IMR-90 (cell line): Measurements from ENCODE around the gene MRPL28. TPM values are rescaled to one million over a fixed set of nuclear protein-coding genes. Genes with fewer than 3 reads are reported as not detected.

Experiments
- ATAC-seq: fragments of 200-7000 bp; cut with Tn5 transposase; 2 replicates; pipeline ENCODE4 v1.9.1; 2020; ENCODE audit warnings: low read depth, mild to moderate bottlenecking, moderate library complexity
- BruUV-seq: library from RNA; stranded (reverse); fragments of 400-500 nt; replicated peaks from 2 replicates; lab custom pipeline; 2021; lab: Mats Ljungman, UMichigan
- CTCF ChIA-PET: fragments of 300-600 bp; formaldehyde crosslinking; extraction: SDS; loops from one replicate; lab custom pipeline; 2021; ENCODE audit warnings: antibody characterized with exemption; lab: Yijun Ruan, JAX
- POLR2A ChIA-PET: fragments of 300-600 bp; sonication (Branson Sonifier 250); formaldehyde crosslinking; loops from one replicate; lab custom pipeline; 2022; ENCODE audit warnings: antibody characterized with exemption; ENCODE audit not compliant: unreplicated experiment; lab: Charles Lee
- DNase-seq: peaks from one replicate; pipeline ENCODE4 v3.0.0; 2013
- H2AFZ ChIP-seq: replicated peaks from 2 replicates; pipeline ENCODE3; 2013; ENCODE audit warnings: low read length, mild to moderate bottlenecking; ENCODE audit not compliant: poor library complexity
- H2AK5ac ChIP-seq: 2 replicates; pipeline ENCODE4 v1.6.1; 2013; ENCODE audit warnings: low read depth, low read length, inconsistent platforms
- H2AK9ac ChIP-seq: replicated peaks from 2 replicates; pipeline ENCODE3; 2013; ENCODE audit warnings: mild to moderate bottlenecking, low read depth, low read length, moderate library complexity; ENCODE audit not compliant: poor library complexity
- H2BK120ac ChIP-seq: 2 replicates; pipeline ENCODE4 v1.6.1; 2013; ENCODE audit warnings: low read depth, low read length, inconsistent platforms
- H2BK15ac ChIP-seq: 3 replicates; pipeline ENCODE4 v1.6.1; 2013; ENCODE audit warnings: low read depth, low read length, inconsistent platforms
- H2BK20ac ChIP-seq: 2 replicates; pipeline ENCODE4 v1.6.1; 2013; ENCODE audit warnings: low read depth, mild to moderate bottlenecking, inconsistent platforms, low read length, moderate library complexity
- H2BK5ac ChIP-seq: 2 replicates; pipeline ENCODE4 v1.6.1; 2013; ENCODE audit warnings: mild to moderate bottlenecking, low read depth, low read length, inconsistent platforms; ENCODE audit not compliant: poor library complexity, severe bottlenecking
- H3K14ac ChIP-seq: replicated peaks from 2 replicates; pipeline ENCODE4 v1.6.1; 2013; ENCODE audit warnings: low read depth, low read length, inconsistent platforms
- H3K18ac ChIP-seq: 2 replicates; pipeline ENCODE4 v1.6.1; 2013; ENCODE audit warnings: low read depth, low read length, control low read depth
- H3K23ac ChIP-seq: 2 replicates; pipeline ENCODE4 v1.6.1; 2013; ENCODE audit warnings: low read depth, low read length, inconsistent platforms
- H3K27ac ChIP-seq: 2 replicates; pipeline ENCODE4 v1.5.1; 2013; ENCODE audit warnings: mild to moderate bottlenecking, control low read depth, low read length; ENCODE audit not compliant: insufficient read depth
- H3K27me3 ChIP-seq: 2 replicates; pipeline ENCODE4 v1.6.1; 2013; ENCODE audit warnings: low read length; ENCODE audit not compliant: control insufficient read depth, insufficient read depth
- H3K36me3 ChIP-seq: 2 replicates; pipeline ENCODE4 v1.6.1; 2013; ENCODE audit warnings: low read length, mixed read lengths; ENCODE audit not compliant: control insufficient read depth, insufficient read depth
- H3K4ac ChIP-seq: 2 replicates; pipeline ENCODE4 v1.6.1; 2013; ENCODE audit warnings: low read depth, low read length, inconsistent platforms
- H3K4me1 ChIP-seq: 2 replicates; pipeline ENCODE4 v1.6.1; 2013; ENCODE audit warnings: low read length, mixed read lengths; ENCODE audit not compliant: control insufficient read depth, insufficient read depth
- H3K4me2 ChIP-seq: 2 replicates; pipeline ENCODE4 v1.6.1; 2013; ENCODE audit warnings: low read depth, mild to moderate bottlenecking, control low read depth, low read length, moderate library complexity
- H3K4me3 ChIP-seq: 2 replicates; pipeline ENCODE4 v1.5.1; 2013; ENCODE audit warnings: low read depth, mild to moderate bottlenecking, control low read depth, low read length, moderate library complexity; ENCODE audit not compliant: insufficient read depth
- H3K56ac ChIP-seq: 2 replicates; pipeline ENCODE4 v1.6.1; 2013; ENCODE audit warnings: low read length, inconsistent platforms; ENCODE audit not compliant: insufficient read depth; ENCODE audit errors: extremely low read depth
- H3K79me1 ChIP-seq, 2 experiments: 2 replicates each; pipeline ENCODE4 v1.6.1; 2013; ENCODE audit warnings: low read length in 2 of 2, inconsistent platforms in 1 of 2, low read depth in 1 of 2
- H3K9ac ChIP-seq: 2 replicates; pipeline ENCODE4 v1.6.1; 2013; ENCODE audit warnings: low read depth, low read length, control low read depth
- H3K9me1 ChIP-seq: 2 replicates; pipeline ENCODE4 v1.6.1; 2013; ENCODE audit warnings: low read length, inconsistent platforms; ENCODE audit not compliant: insufficient read depth
- H3K9me3 ChIP-seq: 2 replicates; pipeline ENCODE4 v1.6.1; 2013; ENCODE audit warnings: low read length; ENCODE audit not compliant: control insufficient read depth, insufficient read depth
- H4K20me1 ChIP-seq: 2 replicates; pipeline ENCODE4 v1.6.1; 2013; ENCODE audit warnings: low read length, inconsistent platforms; ENCODE audit not compliant: insufficient read depth
- H4K5ac ChIP-seq: 2 replicates; pipeline ENCODE4 v1.6.1; 2013; ENCODE audit warnings: mild to moderate bottlenecking, low read depth, low read length, control low read depth
- H4K8ac ChIP-seq, 2 experiments: 2 replicates each; pipeline ENCODE4 v1.6.1; 2013; ENCODE audit warnings: low read depth in 2 of 2, low read length in 2 of 2, control low read depth in 1 of 2, inconsistent platforms in 1 of 2
- H4K91ac ChIP-seq: 2 replicates; pipeline ENCODE4 v1.6.1; 2013; ENCODE audit warnings: low read depth, low read length, inconsistent platforms; ENCODE audit not compliant: insufficient read depth
- CHD1 ChIP-seq: IDR thresholded peaks from 2 replicates; pipeline ENCODE4 v1.6.1; 2012; ENCODE audit warnings: low read depth, low read length, improper control_type of control experiment
- MAFK ChIP-seq: IDR thresholded peaks from 2 replicates; pipeline ENCODE4 v1.6.1; 2012; ENCODE audit warnings: low read depth, low read length, improper control_type of control experiment
- RCOR1 ChIP-seq: IDR thresholded peaks from 2 replicates; pipeline ENCODE4 v1.6.1; 2012; ENCODE audit warnings: mild to moderate bottlenecking, low read length, improper control_type of control experiment; ENCODE audit not compliant: insufficient replicate concordance
- whole genome bisulfite sequencing, 2 experiments: methylation state at CpG; one replicate each; pipeline versions ENCODE4 v1.1.5 to v1.1.7; 2013; ENCODE audit warnings: missing lambda C conversion rate in 2 of 2; ENCODE audit not compliant: insufficient read length in 1 of 2; ENCODE audit errors: extremely low coverage in 2 of 2; 5-methylcytosine and 5-hydroxymethylcytosine counted together
- dilution Hi-C: fragments of 300-500 bp; cut with HindIII; formaldehyde crosslinking; loops from one replicate; pipeline ENCODE4 v1.14.3; 2018; ENCODE audit warnings: low sequenced_read_pairs; ENCODE audit not compliant: unreplicated experiment
- in situ Hi-C: fragments of 300-500 bp; cut with MboI; formaldehyde crosslinking; loops from 3 replicates; pipeline ENCODE4 v1.14.3; 2019; ENCODE audit warnings: low sequenced_read_pairs, inconsistent platforms, mixed read lengths
- intact Hi-C: fragments of 100-400 bp; cut with micrococcal nuclease; formaldehyde crosslinking; loops from 2 replicates; pipeline ENCODE4 v1.10.0; 2022
- polyA plus RNA-seq, 3 experiments: library from polyadenylated mRNA; depleted of rRNA; stranded (reverse); fragments of >200 nt; gene quantifications; 2 replicates each; pipeline ENCODE4 v1.2.3, GENCODE V29; 2012; ENCODE audit warnings: low replicate concordance in 1 of 3
- total RNA-seq: library from RNA; depleted of rRNA; stranded (reverse); fragments of >200 nt; gene quantifications from 2 replicates; pipeline ENCODE4 v1.2.3, GENCODE V29; 2012

Gene MRPL28
- total and polyA plus RNA-seq, 2 of the 4 experiments (the other 2 are of a cell fraction) = 104 to 181 TPM

- TF ChIP-seq MAFK (no peak), RCOR1 (no peak), CHD1 (no peak)
- no peak overlapping the region; the same call in 1 of the 2 replicates for H3K4me2 ChIP-seq
- dilution Hi-C loops = no loop called here
Measured at GRCh38 chr16:396199-396598, 25.9 kb upstream of the MRPL28 start.

More at GRCh38 chr16:396199-396598, 25.9 kb upstream of the MRPL28 start:
- Histone ChIP-seq H3K79me1 (peaks cover 4 to 35% of the 10 kb centered on the region in 2 experiments; a peak in 3 of 4 replicates), H2AK9ac (no peak overlapping the region), H4K20me1 (peaks cover 15% of the 10 kb centered on the region; the same call in 1 of the 2 replicates), H3K36me3 (peaks cover 19% of the 10 kb centered on the region), H3K27me3 (no peaks in the 10 kb centered on the region), H2BK120ac (no peak overlapping the region), H3K56ac (no peak overlapping the region), H4K8ac (peak overlapping the region in 1 of 2 experiments; percentile 58; a peak in 2 of 4 replicates), H3K4me3 (no peak overlapping the region), H2AK5ac (no peak overlapping the region), H3K23ac (no peak overlapping the region), H3K9me1 (0 out of 2 replicates have a peak, but pooled peaks cover 7% of the 10 kb centered on the region), H3K4me1 (peaks cover 4% of the 10 kb centered on the region), H3K9ac (no peak overlapping the region), H2BK20ac (no peak overlapping the region), H3K9me3 (peaks cover 3% of the 10 kb centered on the region), H3K18ac (no peak overlapping the region), H4K91ac (no peak overlapping the region), H4K5ac (no peak overlapping the region), H3K14ac (no peak overlapping the region), H2AFZ (peak overlapping the region; percentile 84), H2BK15ac (no peak overlapping the region), H2BK5ac (no peak overlapping the region), H3K27ac (no peak overlapping the region), H3K4ac (no peak overlapping the region)
- ChIA-PET CTCF (interaction anchor here (0.6 kb wide), 1 partner anchor 413 kb away, joined by 3 read pairs; no protein-coding TSS in a partner anchor), POLR2A (no interaction called here)
- DNase-seq = no peak
- no TSS peak for BruUV-seq
- ATAC-seq = no peak
- in situ Hi-C loops = loop anchor here (10.0 kb wide), 1 partner anchor 249 kb away; the partner anchor contains the start of genes MCRIP2 and WDR90
- WGBS, 2 experiments = no CpG with 5 or more reads among the region's 3 CpGs
- intact Hi-C loops = loop anchor here (2.0 to 10.0 kb wide), 2 partner anchors 89 to 193 kb away; no protein-coding TSS in a partner anchor
